OCI-LY3 (cell line): ENCODE measurements around the gene WDR37.

Experiments
- CTCF ChIP-seq: fragments of 200-600, 300-600 bp; sonication (generic); IDR thresholded peaks from 2 replicates; pipeline ENCODE4 v1.5.1; 2014; ENCODE audit warnings: antibody characterized with exemption, low read length, low read depth
- EZH2phosphoT487 ChIP-seq: fragments of 200-600 bp; shearing (Covaris generic); IDR thresholded peaks from 2 replicates; pipeline ENCODE4 v1.6.1; 2018; ENCODE audit warnings: antibody characterized with exemption, mixed run types, low read depth

- TF ChIP-seq CTCF (no peak), EZH2phosphoT487 (no peak)
Observed at GRCh38 chr10:1147810-1148209, 91.6 kb downstream of the WDR37 start.
